HG02970 (cell line): ENCODE results near the gene OSTN.
"Not testable (repeated sequence)": the region's sequence is repeated elsewhere in the genome, so short reads cannot be mapped to it uniquely, and the experiment has no call there.

Experiments
- ATAC-seq: cut with Tn5 transposase; IDR thresholded peaks from one replicate; pipeline ENCODE4 v1.9.1; 2021; ENCODE audit warnings: mild to moderate bottlenecking, moderate library complexity, moderate number of reproducible peaks; ENCODE audit not compliant: unreplicated experiment, low FRiP score

Gene OSTN

DNA sequence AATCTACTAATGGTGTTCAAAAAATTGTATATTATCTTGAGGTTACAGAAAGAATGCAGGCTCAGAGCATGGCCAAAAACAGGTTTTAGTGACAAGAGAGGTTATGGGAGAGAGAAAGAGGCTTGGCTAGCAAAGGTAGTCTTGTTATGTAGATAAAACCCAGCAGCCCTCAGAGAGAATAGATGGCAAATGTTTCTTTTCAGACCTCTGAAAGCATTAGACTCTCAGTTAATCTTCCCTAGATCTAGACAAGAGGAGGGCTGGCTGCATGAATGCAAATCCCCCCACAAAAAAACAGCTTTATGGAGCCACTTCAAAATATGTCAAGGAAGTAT, 62.2 kb downstream of the OSTN start:
- ATAC-seq, result no peak

DNA sequence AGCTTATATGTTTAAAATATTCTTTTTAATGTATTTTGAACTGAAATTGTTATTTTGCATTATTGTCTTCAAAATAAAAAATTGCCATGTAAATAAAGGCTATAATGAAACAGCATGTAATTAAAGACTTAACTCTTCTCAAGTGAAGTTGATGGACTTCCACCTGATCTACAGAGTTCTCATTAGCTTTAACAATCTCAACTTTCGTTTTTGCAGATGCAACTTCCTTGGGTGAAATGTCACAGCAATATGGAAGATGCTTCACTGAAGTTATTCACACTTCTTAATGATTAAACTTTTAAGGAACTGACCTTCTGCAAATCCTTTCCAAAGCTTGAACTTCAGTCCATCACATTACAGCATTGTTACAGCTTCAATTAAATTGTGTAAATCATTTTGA, 63.6 kb downstream of the OSTN start:
- no peak for ATAC-seq

DNA sequence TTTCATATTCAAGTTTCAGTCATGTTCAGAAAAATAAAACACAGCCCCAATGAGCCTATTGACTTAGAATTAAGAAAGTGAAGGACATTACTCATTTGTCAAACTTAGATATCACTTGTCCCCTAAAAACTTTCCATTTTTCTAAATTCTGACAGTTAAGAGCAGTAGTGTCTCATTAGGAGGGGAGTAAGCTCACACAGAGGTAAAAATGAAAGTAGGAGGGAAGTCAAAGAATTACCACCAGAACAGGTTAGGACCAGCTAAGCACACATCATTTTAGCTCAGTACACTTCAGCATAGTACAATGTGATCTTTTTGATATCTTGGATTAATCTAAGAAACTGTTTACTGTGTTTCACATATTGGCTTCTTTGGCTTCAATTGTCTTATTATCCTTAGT, 64.3 kb downstream of the OSTN start:
- ATAC-seq, result peak; percentile 73

DNA sequence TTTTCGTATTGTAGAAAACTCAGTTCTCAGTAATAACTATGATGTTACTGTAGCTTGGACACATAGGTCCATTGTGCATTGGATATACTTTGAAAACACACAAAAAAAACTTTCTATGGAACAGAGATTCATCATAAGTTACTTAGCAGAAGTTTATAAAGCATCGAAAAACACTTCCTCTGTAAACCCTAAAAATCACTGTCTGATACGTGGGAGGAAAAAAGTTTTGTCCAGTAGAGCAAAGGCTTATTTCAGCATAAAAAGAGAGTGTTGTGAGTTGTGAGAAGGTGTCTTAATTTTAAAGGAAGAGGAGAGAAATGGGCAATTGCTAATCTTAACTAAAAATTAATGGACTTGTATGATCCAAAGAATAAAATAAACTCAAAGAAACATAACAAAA, 64.8 kb downstream of the OSTN start:
- ATAC-seq, result no peak

DNA sequence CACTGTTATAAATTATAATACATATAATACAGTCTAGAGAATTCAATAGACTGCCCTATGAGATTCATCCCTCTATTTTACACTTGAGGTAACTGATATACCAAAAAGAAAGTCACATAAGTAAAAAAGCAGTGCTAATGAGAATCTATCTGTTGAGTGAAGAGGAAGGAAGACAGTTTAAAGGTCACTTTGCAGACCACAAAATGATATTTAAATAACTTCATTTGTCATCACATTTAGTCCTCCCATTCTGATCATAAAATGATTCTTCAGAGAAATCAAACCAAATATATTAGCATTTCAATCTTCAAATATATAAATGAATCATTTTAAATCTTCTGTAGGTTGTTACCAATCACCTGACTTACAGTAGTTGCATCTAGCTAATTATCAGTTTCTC, 69.7 kb downstream of the OSTN start:
- ATAC-seq, result no peak

DNA sequence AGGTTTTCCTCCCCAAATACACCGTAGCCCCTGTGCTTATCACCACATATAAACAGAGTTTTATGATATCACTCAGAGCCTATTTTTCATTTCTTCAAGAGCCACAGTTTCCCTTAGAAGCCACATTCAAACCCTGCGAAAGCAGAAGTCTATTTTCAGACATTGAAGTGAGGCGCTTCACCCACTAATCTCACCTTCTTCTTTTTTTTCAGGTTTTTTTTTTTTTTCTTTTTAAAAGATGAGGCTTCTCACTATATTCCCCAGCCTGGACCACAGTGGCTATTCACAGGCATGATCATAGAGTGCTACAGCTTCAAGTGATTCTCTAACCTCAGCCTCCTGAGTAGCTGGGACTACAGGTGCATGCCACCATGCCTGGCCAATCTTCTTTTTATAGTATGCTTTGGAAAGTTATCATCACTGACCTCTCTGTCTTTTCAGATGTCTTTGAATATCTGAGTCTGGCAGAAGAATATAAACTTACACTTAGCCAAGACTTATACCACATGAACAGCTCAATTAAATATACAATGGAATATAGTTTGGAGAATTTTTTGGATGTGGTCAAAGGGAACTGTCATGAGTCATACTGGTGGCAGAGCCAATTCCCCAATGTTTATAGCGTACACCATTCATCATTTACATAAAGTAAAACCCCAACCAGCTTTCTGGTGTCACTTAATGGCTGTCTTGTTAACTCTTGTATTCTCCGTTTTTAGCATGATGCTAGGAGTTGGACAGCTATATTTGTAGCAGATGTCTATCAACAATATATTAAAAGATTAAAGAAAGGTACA, 70.4 kb downstream of the OSTN start:
- no peak for ATAC-seq

DNA sequence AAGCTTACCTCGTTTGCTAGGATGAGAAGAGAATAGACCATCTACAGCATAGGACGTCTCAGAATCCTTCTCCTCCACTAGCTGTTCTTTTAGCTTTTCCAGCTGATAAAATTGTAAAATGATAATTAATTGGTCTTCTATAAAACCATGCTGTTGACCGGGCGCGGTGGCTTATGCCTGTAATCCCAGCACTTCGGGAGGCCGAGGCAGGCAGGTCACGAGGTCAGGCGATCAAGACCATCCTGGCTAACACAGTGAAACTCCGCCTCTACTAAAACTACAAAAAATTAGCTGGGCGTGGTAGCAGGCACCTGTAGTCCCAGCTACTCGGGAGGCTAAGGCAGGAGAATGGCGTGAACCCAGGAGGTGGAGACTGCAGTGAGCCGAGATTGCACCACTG, 76.2 kb downstream of the OSTN start:
- ATAC-seq, result not testable (repeated sequence)

DNA sequence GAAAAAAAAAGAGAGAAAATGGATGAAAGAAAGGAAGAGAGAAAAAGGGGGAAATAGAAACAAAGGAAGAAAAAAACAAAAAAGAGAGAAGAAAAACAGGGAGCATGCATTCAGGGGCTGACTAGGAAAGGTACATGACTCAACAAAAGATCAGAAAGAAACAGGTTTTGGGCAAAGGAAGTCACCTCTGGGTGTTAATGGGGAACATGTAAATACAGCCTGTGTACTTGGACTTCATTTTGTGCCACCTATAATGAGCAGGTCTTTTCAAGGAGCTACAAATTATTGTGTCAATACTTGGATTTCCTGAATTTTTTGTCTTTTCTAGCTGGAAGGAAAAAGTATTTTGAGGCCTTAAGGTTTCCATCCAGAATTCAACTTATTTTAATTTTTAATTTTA, 76.7 kb downstream of the OSTN start:
- ATAC-seq, result no peak

DNA sequence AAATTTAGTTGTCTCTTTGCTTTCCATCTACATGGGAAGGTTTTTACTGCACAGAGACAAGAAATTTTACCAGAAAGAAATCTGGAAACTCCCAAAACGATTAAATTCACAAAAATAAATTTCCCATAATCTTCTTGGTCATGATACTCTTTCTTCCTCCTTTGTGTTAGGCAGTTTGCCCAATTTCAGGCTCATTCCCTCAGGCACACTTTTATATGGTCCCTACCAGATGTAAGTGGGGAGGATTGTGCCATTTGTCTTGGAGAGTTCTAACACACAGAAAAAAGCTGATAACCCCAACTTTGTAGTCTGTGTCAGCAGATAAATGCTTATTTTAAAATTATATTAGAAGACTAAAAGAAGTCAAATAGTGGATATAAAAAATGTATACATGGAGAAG, 81.1 kb downstream of the OSTN start:
- no peak for ATAC-seq

DNA sequence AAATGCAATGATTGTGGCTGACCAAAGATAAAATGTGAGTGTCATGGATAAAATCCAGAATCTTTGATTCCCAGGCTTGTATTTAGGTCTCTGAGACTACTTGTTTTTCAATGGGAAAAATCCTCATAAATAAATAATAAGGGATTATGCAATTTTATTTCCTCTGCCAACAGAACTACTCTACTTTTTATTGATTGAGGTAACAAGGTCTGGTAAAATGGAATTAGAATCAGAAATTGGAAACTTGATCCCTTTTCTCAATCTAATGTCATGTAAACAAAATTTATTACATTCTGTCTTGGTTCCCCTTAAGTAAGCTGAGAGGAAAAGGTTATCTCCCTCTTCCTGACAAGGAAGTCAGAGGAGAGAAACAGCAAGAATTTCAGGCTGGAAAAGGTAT, 81.8 kb downstream of the OSTN start:
- ATAC-seq, result no peak

DNA sequence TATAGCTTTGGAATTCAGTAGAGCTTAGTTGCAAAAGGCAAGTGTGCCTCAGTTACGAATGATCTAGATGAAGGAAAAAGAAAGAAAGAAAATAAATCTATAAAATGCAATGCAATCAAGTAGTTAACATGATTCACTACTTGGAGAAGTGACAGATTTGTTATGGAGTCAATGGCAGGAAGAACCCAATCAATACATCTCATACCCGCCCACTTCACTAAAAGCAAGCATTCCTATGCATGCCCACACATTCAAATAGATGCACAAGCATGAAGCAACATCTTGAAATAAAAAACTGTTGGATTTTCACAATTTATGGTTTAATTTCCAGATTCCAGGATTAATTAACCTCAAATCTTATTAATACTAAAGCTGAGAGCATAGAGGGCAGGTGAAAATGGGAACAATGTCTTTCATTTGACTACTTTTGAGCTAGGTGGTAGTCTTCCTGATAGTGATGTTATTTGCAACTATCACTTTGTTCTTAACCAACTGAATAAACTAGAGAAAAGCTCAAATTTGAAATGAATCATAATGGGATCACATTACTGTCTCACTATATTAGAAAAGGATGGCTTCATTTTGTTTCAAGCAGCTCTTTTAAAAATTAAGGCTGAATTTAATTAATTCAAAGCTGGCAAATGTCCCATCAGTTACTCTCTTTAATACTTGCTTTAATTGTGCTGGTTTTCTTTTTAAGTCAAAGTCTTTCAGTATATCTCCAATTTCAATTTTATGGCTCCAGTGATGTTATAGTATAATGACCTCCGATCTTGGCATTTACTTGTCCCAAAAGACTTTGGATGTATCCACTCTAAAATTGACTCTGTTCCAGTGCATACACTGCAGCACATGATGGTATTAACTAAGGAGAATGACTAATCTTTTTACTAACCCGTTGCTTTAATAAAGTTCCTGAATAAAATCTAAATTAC, 83.5 kb downstream of the OSTN start:
- no peak for ATAC-seq

DNA sequence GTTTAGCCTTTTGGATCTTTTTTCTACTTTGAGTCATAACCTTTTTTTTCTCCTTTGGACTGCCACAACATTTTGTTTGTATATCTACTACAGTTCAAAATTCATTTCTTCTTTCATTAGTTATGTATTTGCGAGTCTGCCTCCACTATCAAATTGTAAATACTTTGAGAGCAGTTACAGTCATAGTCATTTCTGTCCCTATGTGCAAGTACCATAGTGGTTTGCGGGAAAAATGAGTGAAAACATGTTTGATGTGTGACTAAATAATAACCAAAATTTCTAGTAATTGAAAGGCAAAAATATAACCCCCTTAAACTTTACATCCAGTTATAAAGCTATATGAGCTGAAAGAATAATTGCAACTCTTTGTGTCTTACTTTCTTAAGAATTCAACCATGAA, 84.4 kb downstream of the OSTN start:
- ATAC-seq, result no peak

DNA sequence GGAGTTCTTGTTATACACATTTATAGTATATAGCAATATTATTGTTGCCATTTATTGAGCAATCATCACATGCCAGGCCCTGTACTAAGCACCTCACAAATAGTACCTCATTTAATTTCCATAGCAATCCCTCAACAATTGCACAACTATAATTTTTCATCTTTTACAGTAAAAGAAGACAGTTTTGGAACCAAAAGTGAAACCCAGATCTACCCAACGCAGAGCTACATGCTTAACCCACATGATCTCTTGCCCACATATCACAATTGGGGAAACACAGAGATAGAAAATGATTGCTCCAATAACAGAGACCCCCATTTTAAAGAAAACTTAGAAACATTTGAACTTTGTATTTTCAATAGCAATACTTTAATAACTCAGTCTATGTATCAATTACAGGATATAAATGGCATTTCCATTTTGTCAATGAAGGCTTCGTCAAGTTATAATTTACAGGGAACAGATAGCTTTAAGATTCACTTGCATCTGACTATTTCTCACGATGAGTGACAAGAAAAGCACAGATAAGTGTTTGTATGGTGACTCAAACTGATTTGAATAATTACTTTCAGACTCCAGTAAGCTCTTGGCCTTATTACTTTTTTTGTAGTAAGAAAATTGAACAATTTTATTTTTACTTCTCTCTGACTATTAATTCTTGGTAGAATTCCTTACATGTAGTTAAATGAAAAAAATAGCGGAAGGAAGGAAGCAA, 91.4 kb downstream of the OSTN start:
- peak; percentile 57 for ATAC-seq

DNA sequence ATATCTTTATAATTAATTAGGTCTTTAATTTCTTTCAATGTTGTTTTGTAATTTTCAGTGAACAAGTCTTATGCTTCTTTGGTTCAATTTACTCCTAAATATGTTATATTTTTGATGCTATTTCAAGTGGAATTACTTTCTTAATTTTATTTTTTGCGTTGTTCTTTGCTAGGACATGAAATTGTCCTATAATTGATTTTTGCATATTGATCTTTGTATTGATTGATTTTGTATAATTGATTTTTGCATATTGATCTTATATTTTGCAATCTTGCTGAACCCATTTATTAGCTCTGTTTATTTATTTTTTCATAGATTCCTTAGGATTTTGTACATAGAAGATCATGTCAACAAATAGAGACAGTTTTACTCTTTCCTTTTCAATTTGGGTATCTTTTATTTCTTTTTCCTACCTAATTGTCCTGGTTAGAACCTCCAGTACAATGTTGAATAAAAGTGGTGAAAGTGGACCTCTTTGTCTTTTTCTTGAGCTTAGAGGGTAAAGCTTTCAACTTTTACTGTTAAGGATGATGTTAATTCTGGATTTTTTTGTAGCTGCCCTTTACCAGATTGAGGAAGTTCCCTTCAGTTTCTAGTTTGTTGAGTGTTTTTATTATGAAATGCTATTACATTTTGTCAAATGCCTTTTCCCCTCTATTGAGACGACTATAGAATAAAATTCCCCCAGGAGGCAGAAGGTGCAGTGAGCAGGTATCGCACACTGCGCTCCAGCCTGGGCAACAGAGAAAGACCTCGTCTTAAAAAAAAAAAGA, 93.4 kb downstream of the OSTN start:
- no peak for ATAC-seq

DNA sequence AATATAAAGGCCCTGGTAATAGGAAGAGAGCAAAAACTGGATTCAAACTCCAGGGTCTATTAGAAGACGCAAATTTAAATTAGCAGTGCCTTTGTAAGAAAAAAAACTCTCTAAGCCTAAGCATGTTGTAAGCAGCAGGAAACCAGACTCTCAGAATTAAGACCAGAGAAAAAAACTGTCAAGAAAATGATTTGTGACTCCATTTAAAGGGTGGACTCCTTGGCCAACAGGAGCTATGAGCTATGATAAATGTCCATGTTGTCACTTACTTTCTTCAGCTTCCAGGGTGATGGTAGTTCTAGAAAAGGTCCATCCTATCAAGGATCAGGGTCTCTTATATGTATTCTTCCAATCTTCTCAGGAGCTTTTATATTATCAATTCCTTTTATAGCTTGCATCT, 95.2 kb downstream of the OSTN start:
- no peak for ATAC-seq

DNA sequence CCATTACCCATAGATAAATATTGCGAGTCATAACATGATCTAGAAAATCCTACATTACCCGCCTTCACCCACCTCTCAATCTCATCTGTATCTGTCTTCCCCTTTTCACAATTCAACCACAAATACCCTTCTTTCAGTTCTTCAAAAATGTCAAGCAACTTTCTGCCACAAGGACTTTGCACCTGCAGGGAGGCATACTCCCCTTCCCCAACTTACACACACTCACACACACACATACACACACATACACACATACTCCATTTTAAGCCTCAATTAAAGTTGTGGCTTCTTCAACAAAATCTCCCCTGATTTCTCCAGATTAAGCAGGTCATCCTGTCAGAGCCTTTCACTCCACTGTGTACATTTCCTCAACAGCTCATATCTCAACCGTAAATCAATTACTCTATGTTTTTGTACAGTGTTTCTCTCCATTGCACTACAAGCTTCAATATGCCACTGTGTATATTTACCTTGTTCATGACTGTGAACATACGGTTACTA, 97.0 kb downstream of the OSTN start:
- ATAC-seq, result peak; percentile 88

DNA sequence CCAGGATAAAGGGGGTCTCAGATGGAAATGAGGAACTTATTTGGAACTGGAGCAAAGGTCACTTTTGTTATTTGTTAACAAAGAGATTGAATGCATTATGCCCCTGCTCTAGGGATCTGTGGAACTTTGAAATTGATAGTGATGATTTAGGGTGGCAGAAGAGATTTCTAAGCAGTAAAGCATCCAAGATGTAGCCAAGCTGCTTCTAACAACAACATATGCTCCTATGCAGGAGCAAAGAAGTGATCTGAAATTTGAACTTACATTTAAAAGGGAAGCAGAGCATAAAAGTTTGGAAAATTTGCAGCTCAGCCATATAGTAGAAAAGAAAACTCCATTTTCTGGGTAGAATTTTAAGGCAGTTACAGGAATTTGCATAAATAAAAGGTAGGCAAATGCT, 99.8 kb downstream of the OSTN start:
- no peak for ATAC-seq

DNA sequence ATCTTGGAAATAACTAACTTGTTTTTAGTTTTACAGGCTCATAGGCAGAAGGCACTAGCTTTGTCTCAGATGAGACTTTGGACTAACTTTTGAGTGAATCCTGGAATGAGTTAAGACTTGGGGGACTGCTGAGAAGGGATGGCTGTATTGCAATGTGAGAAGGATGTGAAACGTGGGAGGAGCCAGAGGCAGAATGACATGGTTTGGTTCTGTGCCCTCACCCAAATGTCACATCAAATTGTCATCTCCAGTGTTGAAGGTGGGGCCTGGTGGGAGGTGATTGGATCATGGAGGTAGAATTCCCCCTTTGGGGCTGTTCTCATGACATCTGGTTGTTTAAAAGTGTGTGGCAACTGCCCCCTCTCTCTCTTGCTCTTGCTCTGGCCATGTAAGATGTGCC, 101.4 kb downstream of the OSTN start:
- ATAC-seq, result no peak

DNA sequence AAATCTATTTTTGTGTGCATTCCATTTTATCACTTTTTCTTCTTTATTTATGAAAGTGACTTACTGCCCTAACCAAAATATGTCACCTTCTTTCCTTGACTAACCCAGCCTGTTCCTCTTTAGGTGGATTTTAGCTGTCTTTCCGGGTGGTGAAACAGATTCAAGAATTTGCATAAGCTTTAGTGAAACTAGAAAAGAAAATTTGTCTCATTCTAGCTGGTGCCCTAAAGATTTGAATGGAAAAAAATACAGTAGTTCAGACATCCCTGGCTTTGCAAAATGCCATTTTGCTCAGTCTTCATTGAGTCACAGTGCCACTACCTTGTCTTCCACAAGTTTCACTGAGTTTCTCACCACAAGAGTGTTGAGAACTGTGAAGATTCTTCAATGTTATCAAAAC, 102.0 kb downstream of the OSTN start:
- ATAC-seq, result no peak

DNA sequence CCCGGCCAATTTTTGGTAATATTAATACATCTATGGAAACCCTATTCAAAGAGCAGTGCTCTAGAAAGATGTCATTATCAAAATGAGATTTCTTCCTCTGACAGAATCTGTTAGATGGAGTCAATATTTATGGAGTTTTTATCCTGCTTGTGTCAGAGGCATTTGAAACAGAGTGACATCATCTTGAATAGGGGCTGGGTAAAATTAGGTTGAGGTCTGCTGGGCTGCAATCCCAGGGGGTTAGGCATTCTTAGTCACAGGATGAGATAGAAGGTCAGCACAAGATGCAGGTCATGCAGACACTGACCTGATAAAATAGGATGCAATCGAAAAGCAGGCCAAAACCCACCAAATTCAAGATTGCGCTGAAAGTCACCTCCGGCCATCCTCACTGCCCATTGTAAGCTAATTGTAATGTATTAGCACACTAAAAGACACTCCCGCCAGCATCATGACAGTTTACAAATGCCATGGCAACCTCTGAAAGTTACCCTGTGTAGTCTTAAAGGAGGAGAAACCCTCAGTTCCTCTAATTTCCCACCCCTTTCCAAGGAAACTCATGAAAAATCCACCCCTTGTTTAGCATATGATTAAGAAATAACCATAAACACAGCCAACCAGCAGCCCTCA, 102.9 kb downstream of the OSTN start:
- no peak for ATAC-seq
